HG03457 (cell line): ENCODE results near the gene TMEM184B.
A peak's percentile ranks its signal among the peaks of the same experiment; 100 is the strongest.

Experiments
- ATAC-seq: cut with Tn5 transposase; IDR thresholded peaks from one replicate; pipeline ENCODE4 v1.9.1; 2021; ENCODE audit warnings: moderate number of reproducible peaks; ENCODE audit not compliant: unreplicated experiment

Gene TMEM184B

GRCh38 chr22:38308791-38309498, 36.1 kb upstream of the TMEM184B start:
- no peak for ATAC-seq

- peak; percentile 72 for ATAC-seq
Observed at GRCh38 chr22:38305471-38306448, 33.0 kb upstream of the TMEM184B start.

GRCh38 chr22:38304526-38304925, 31.7 kb upstream of the TMEM184B start:
- no peak for ATAC-seq

- ATAC-seq: no peak
Observed at GRCh38 chr22:38303974-38304373, 31.2 kb upstream of the TMEM184B start.

GRCh38 chr22:38302906-38303305, 30.1 kb upstream of the TMEM184B start:
- no peak for ATAC-seq

- no peak for ATAC-seq
Observed at GRCh38 chr22:38300946-38301345, 28.1 kb upstream of the TMEM184B start.

- ATAC-seq: no peak
Observed at GRCh38 chr22:38300197-38300945, 27.6 kb upstream of the TMEM184B start.

GRCh38 chr22:38299770-38300102, 26.9 kb upstream of the TMEM184B start:
- ATAC-seq: no peak

- ATAC-seq: no peak
Observed at GRCh38 chr22:38298312-38299005, 25.6 kb upstream of the TMEM184B start.

GRCh38 chr22:38296372-38296771, 23.6 kb upstream of the TMEM184B start:
- ATAC-seq: no peak

- ATAC-seq: no peak
Observed at GRCh38 chr22:38295863-38296262, 23.1 kb upstream of the TMEM184B start.

- no peak for ATAC-seq
Observed at GRCh38 chr22:38295339-38295738, 22.5 kb upstream of the TMEM184B start.

- no peak for ATAC-seq
Observed at GRCh38 chr22:38294193-38294592, 21.4 kb upstream of the TMEM184B start.

GRCh38 chr22:38292694-38293093, 19.9 kb upstream of the TMEM184B start:
- ATAC-seq: no peak

GRCh38 chr22:38291201-38291777, 18.5 kb upstream of the TMEM184B start:
- ATAC-seq: no peak

GRCh38 chr22:38290347-38290746, 17.5 kb upstream of the TMEM184B start:
- no peak for ATAC-seq

GRCh38 chr22:38289583-38290082, 16.8 kb upstream of the TMEM184B start:
- ATAC-seq: no peak

GRCh38 chr22:38286915-38287669, 14.3 kb upstream of the TMEM184B start:
- no peak for ATAC-seq

- ATAC-seq: no peak
Observed at GRCh38 chr22:38285018-38285417, 12.2 kb upstream of the TMEM184B start.

GRCh38 chr22:38284042-38284402, 11.2 kb upstream of the TMEM184B start:
- no peak for ATAC-seq
